HCT116 (cell line): ENCODE measurements around the gene STAC2. TPM values are rescaled to one million over a fixed set of nuclear protein-coding genes. Genes with fewer than 3 reads are reported as not detected.

Experiments used
- ATAC-seq: fragments of 200-7000 bp; cut with Tn5 transposase; 2 replicates; pipeline ENCODE4 v1.9.1; 2020; ENCODE audit warnings: mild to moderate bottlenecking, moderate library complexity
- BruUV-seq: library from RNA; stranded (reverse); fragments of 400-500 nt; replicated peaks from 2 replicates; lab custom pipeline; 2021; lab: Mats Ljungman, UMichigan
- CTCF ChIA-PET: fragments of 300-600 bp; sonication (Branson Sonifier 250); formaldehyde crosslinking; loops from one replicate; lab custom pipeline; 2021; ENCODE audit warnings: antibody characterized with exemption; lab: Charles Lee
- POLR2A ChIA-PET: fragments of 300-600, 350-600 bp; sonication (Branson Sonifier 250); formaldehyde crosslinking; loops from one replicate; lab custom pipeline; 2021; ENCODE audit warnings: antibody characterized with exemption; lab: Charles Lee
- RAD21 ChIA-PET, 2 experiments: fragments of 300-600 bp; sonication (Branson Sonifier 250); formaldehyde crosslinking; loops; one replicate each; lab custom pipeline; 2023; ENCODE audit warnings: low total read pairs in 2 of 2; ENCODE audit not compliant: uncharacterized antibody in 2 of 2, unreplicated experiment in 2 of 2, low non-redundant PET in 1 of 2; lab: Charles Lee
- DNase-seq: peaks from one replicate; pipeline ENCODE4 v3.0.0-alpha.2; 2010; ENCODE audit warnings: low read depth, low spot score
- H2AFZ ChIP-seq: fragments of 200-600 bp; shearing (Covaris generic), sonication (generic); 2 replicates; pipeline ENCODE4 v1.6.1; 2017; ENCODE audit warnings: low read depth, mixed run types, mixed read lengths, antibody characterized with exemption, low read length; ENCODE audit not compliant: poor library complexity, severe bottlenecking
- H3K27ac ChIP-seq: 2 replicates; pipeline ENCODE4 v1.5.1; 2012; ENCODE audit warnings: low read depth, low read length
- H3K27me3 ChIP-seq: fragments of 200-600 bp; sonication (generic); 2 replicates; pipeline ENCODE4 v1.6.1; 2016; ENCODE audit warnings: mixed run types, low read length, mixed read lengths; ENCODE audit not compliant: insufficient read depth
- H3K36me3 ChIP-seq, 2 experiments: fragments of 200-500 bp in 1 of 2; fragments of 200-600 bp in 1 of 2; sonication (Bioruptor generic) in 1 of 2; sonication (generic) in 1 of 2; 2 replicates each; pipeline versions ENCODE4 v1.5.1 to v1.6.1; 2014 to 2016; ENCODE audit warnings: low read length in 2 of 2, inconsistent platforms in 1 of 2, mixed read lengths in 1 of 2, mixed run types in 1 of 2; ENCODE audit not compliant: insufficient read depth in 2 of 2, control insufficient read depth in 1 of 2
- H3K4me1 ChIP-seq, 2 experiments: fragments of 200-600 bp in 1 of 2; sonication (generic) in 1 of 2; 2 replicates each; pipeline versions ENCODE4 v1.5.1 to v1.6.1; 2012 to 2017; ENCODE audit warnings: low read length in 2 of 2, inconsistent platforms in 1 of 2, mild to moderate bottlenecking in 1 of 2, mixed read lengths in 1 of 2, mixed run types in 1 of 2, moderate library complexity in 1 of 2; ENCODE audit not compliant: insufficient read depth in 2 of 2, control insufficient read depth in 1 of 2
- H3K4me2 ChIP-seq: fragments of 200-600 bp; sonication (generic); 2 replicates; pipeline ENCODE4 v1.6.1; 2017; ENCODE audit warnings: mixed run types, low read length, mixed read lengths
- H3K4me3 ChIP-seq, 2 experiments: fragments of 200-600 bp in 1 of 2; sonication (generic) in 1 of 2; replicated peaks in 1 of 2; 2 replicates each; pipeline ENCODE4 v1.5.1; 2011 to 2016; ENCODE audit warnings: low read length in 2 of 2, control low read depth in 1 of 2, low read depth in 1 of 2, mild to moderate bottlenecking in 1 of 2, mixed read lengths in 1 of 2, mixed run types in 1 of 2
- H3K79me2 ChIP-seq: fragments of 200-600 bp; sonication (generic); 2 replicates; pipeline ENCODE4 v1.6.1; 2017; ENCODE audit warnings: mild to moderate bottlenecking, mixed run types, low read length, moderate library complexity, mixed read lengths; ENCODE audit not compliant: insufficient read depth
- H3K9ac ChIP-seq: fragments of 200-600 bp; sonication (generic); 2 replicates; pipeline ENCODE4 v1.6.1; 2016; ENCODE audit warnings: low read length, mixed read lengths
- H3K9me2 ChIP-seq: fragments of 200-600 bp; sonication (generic), shearing (Covaris generic); 2 replicates; pipeline ENCODE4 v1.6.1; 2017; ENCODE audit warnings: mixed run types, mild to moderate bottlenecking, moderate library complexity; ENCODE audit not compliant: insufficient read depth
- H3K9me3 ChIP-seq, 2 experiments: fragments of 200-500 bp in 1 of 2; fragments of 200-600 bp in 1 of 2; sonication (Bioruptor generic) in 1 of 2; sonication (generic) in 1 of 2; 2 replicates each; pipeline ENCODE4 v1.6.1; 2014 to 2017; ENCODE audit warnings: low read length in 2 of 2, mixed read lengths in 2 of 2, inconsistent platforms in 1 of 2, low read depth in 1 of 2, mild to moderate bottlenecking in 1 of 2, mixed run types in 1 of 2, moderate library complexity in 1 of 2; ENCODE audit not compliant: control insufficient read depth in 1 of 2, insufficient read depth in 1 of 2
- H4K20me1 ChIP-seq: fragments of 200-600 bp; sonication (generic), shearing (Covaris generic); 2 replicates; pipeline ENCODE4 v1.6.1; 2017; ENCODE audit warnings: mixed run types, mild to moderate bottlenecking, moderate library complexity; ENCODE audit not compliant: insufficient read depth
- ELF1 ChIP-seq: IDR thresholded peaks from 2 replicates; pipeline ENCODE4 v1.6.1; 2012; ENCODE audit warnings: low read depth, borderline replicate concordance
- EZH2 ChIP-seq: fragments of 200-600 bp; sonication (generic); IDR thresholded peaks from 2 replicates; pipeline ENCODE4 v1.6.1; 2017; ENCODE audit warnings: antibody characterized with exemption, mixed run types
- FOSL1 ChIP-seq: IDR thresholded peaks from 2 replicates; pipeline ENCODE4 v1.6.1; 2012; ENCODE audit warnings: low read depth
- JUND ChIP-seq: IDR thresholded peaks from 2 replicates; pipeline ENCODE4 v1.6.1; 2012
- REST ChIP-seq: IDR thresholded peaks from 2 replicates; pipeline ENCODE4 v1.6.1; 2012; ENCODE audit warnings: low read depth
- SP1 ChIP-seq: IDR thresholded peaks from 2 replicates; pipeline ENCODE4 v1.6.1; 2012; ENCODE audit warnings: low read depth
- intact Hi-C: fragments of 100-400 bp; cut with micrococcal nuclease; formaldehyde crosslinking; loops from 2 replicates; pipeline ENCODE4 v1.10.0; 2022
- total RNA-seq: library from RNA; stranded (reverse); gene quantifications from one replicate; pipeline ENCODE4 v1.2.1, GENCODE V29; 2021; ENCODE audit not compliant: unreplicated experiment

STAC2 gene
- total RNA-seq, 1 experiment from 2014 or later: not detected

- Histone ChIP-seq H3K9ac (no peak overlapping the region), H3K4me3 (no peak overlapping the region), H3K79me2 (no peaks in the 10 kb centered on the region), H3K9me3 (no peaks in the 10 kb centered on the region), H3K4me1 (peaks cover 6 to 10% of the 10 kb centered on the region in 2 experiments; a peak in 3 of 4 replicates), H3K4me2 (no peak overlapping the region), H4K20me1 (no peaks in the 10 kb centered on the region), H3K9me2 (no peaks in the 10 kb centered on the region), H3K27me3 (no peaks in the 10 kb centered on the region), H3K27ac (no peak overlapping the region), H3K36me3 (no peaks in the 10 kb centered on the region), H2AFZ (no peak overlapping the region)
- TF ChIP-seq REST: no peak
- TF ChIP-seq ELF1: no peak
- TF ChIP-seq FOSL1: no peak
- no peak for TF ChIP-seq SP1
- no peak for TF ChIP-seq JUND
- no peak for TF ChIP-seq EZH2
- intact Hi-C loops: no loop called here
- BruUV-seq: no TSS peak
- ChIA-PET CTCF (interaction anchor here (1.5 to 1.9 kb wide), 3 partner anchors 8 to 491 kb away, joined by 3 to 11 read pairs (median 4); no protein-coding TSS in a partner anchor), POLR2A (no interaction called here), RAD21 (no interaction called here)
- no peak for DNase-seq
- ATAC-seq: no peak
Observed at GRCh38 chr17:39167476-39167875, 58.3 kb downstream of the STAC2 start.
